GM18951 (cell line): ENCODE results near the gene PLEKHA7.
"Not testable (repeated sequence)": the region's sequence is repeated elsewhere in the genome, so short reads cannot be mapped to it uniquely, and the experiment has no call there.

Experiments used
- POLR2A ChIP-seq: IDR thresholded peaks from 4 replicates; pipeline ENCODE4 v1.6.1; 2011; ENCODE audit warnings: mild to moderate bottlenecking; ENCODE audit not compliant: insufficient read length, insufficient read depth; ENCODE audit errors: extremely low read depth
- in situ Hi-C: fragments of 300-500 bp; cut with MboI; formaldehyde crosslinking; loops from one replicate; pipeline ENCODE4 v1.12.0; 2022; ENCODE audit warnings: low sequenced_read_pairs, mixed read lengths, inconsistent platforms; ENCODE audit not compliant: unreplicated experiment

Gene PLEKHA7

GRCh38 chr11:16896729-16897469, 117.3 kb downstream of the PLEKHA7 start:
- in situ Hi-C loops = no loop called here
- no peak for TF ChIP-seq POLR2A

- TF ChIP-seq POLR2A = no peak
- in situ Hi-C loops = no loop called here
Measured at GRCh38 chr11:16895306-16895705, 118.9 kb downstream of the PLEKHA7 start.

GRCh38 chr11:16893456-16894066, 120.7 kb downstream of the PLEKHA7 start:
- no peak for TF ChIP-seq POLR2A
- in situ Hi-C loops = no loop called here

GRCh38 chr11:16891964-16892363, 122.2 kb downstream of the PLEKHA7 start:
- in situ Hi-C loops = no loop called here
- no peak for TF ChIP-seq POLR2A

GRCh38 chr11:16891165-16891564, 123.0 kb downstream of the PLEKHA7 start:
- TF ChIP-seq POLR2A = no peak
- in situ Hi-C loops = no loop called here

GRCh38 chr11:16890442-16890841, 123.8 kb downstream of the PLEKHA7 start:
- TF ChIP-seq POLR2A = no peak
- in situ Hi-C loops = no loop called here

- no peak for TF ChIP-seq POLR2A
- in situ Hi-C loops = no loop called here
Measured at GRCh38 chr11:16889905-16890304, 124.3 kb downstream of the PLEKHA7 start.

GRCh38 chr11:16889010-16889409, 125.2 kb downstream of the PLEKHA7 start:
- in situ Hi-C loops = not testable (repeated sequence)

- in situ Hi-C loops = not testable (repeated sequence)
Measured at GRCh38 chr11:16887887-16888286, 126.3 kb downstream of the PLEKHA7 start.

GRCh38 chr11:16883174-16883573, 131.0 kb downstream of the PLEKHA7 start:
- TF ChIP-seq POLR2A = no peak
- in situ Hi-C loops = no loop called here

- in situ Hi-C loops = no loop called here
Measured at GRCh38 chr11:16881766-16882165, 132.4 kb downstream of the PLEKHA7 start.

GRCh38 chr11:16881074-16881709, 133.0 kb downstream of the PLEKHA7 start:
- in situ Hi-C loops = no loop called here
- no peak for TF ChIP-seq POLR2A

More at GRCh38 chr11:16881766-16882165, 132.4 kb downstream of the PLEKHA7 start:
- TF ChIP-seq POLR2A = no peak

GRCh38 chr11:16880184-16880801, 133.9 kb downstream of the PLEKHA7 start:
- no peak for TF ChIP-seq POLR2A
- in situ Hi-C loops = no loop called here

- no peak for TF ChIP-seq POLR2A
- in situ Hi-C loops = no loop called here
Measured at GRCh38 chr11:16879690-16880089, 134.5 kb downstream of the PLEKHA7 start.
